GM12872 (cell line): ENCODE data around the gene TMEM254.

Experiments
- CTCF ChIP-seq: IDR thresholded peaks from 3 replicates; pipeline ENCODE4 v1.5.1; 2011; ENCODE audit warnings: low read depth, mild to moderate bottlenecking, low read length, moderate library complexity; ENCODE audit not compliant: insufficient read depth

Gene TMEM254

GRCh38 chr10:80075781-80076180 is 2.7 kb upstream of the TMEM254 start:
- no peak for TF ChIP-seq CTCF

GRCh38 chr10:80077869-80078447 is 507 bp upstream of the TMEM254 start:
- no peak for TF ChIP-seq CTCF

- TF ChIP-seq CTCF = no peak
Observed at GRCh38 chr10:80079312-80079719, 851 bp downstream of the TMEM254 start.

- no peak for TF ChIP-seq CTCF
Observed at GRCh38 chr10:80081026-80081425, 2.6 kb downstream of the TMEM254 start.

GRCh38 chr10:80081801-80082750 is 3.6 kb downstream of the TMEM254 start:
- no peak for TF ChIP-seq CTCF

GRCh38 chr10:80090121-80090520 is 11.7 kb downstream of the TMEM254 start:
- TF ChIP-seq CTCF = no peak

- TF ChIP-seq CTCF = no peak
Observed at GRCh38 chr10:80094231-80094630, 15.8 kb downstream of the TMEM254 start.
